Natural killer cell (primary cell): ENCODE results near the gene APBA2. TPM values are rescaled to one million over a fixed set of nuclear protein-coding genes. Genes with fewer than 3 reads are reported as not detected.

Experiments used
- ATAC-seq, 3 donors: fragments of 150-1000 bp in 2 of 3; fragments of 200-7000 bp in 1 of 3; cut with Tn5 transposase; 1 replicate in 1 of 3; 2 replicates in 2 of 3; pipeline ENCODE4 v1.10.0; 2021; ENCODE audit warnings: mild to moderate bottlenecking in 2 of 3, moderate library complexity in 2 of 3
- DNase-seq, 2 donors: peaks; one replicate each; pipeline versions ENCODE4 v3.0.0 to v3.0.0-alpha.2; 2013 to 2021; ENCODE audit warnings: mixed read lengths in 1 of 2
- H3K27ac ChIP-seq: one replicate; pipeline ENCODE4 v1.5.1; 2013; ENCODE audit warnings: mild to moderate bottlenecking, low read length
- H3K27me3 ChIP-seq: one replicate; pipeline ENCODE4 v1.6.1; 2013; ENCODE audit warnings: low read length; ENCODE audit not compliant: control insufficient read depth, insufficient read depth
- H3K36me3 ChIP-seq: one replicate; pipeline ENCODE4 v1.6.1; 2013; ENCODE audit warnings: low read length; ENCODE audit not compliant: control insufficient read depth, insufficient read depth
- H3K4me1 ChIP-seq: one replicate; pipeline ENCODE4 v1.6.1; 2013; ENCODE audit warnings: low read length; ENCODE audit not compliant: control insufficient read depth, insufficient read depth
- H3K4me3 ChIP-seq: one replicate; pipeline ENCODE4 v1.5.1; 2013; ENCODE audit warnings: low read length
- H3K9me3 ChIP-seq: one replicate; pipeline ENCODE4 v1.6.1; 2013; ENCODE audit warnings: low read length; ENCODE audit not compliant: control insufficient read depth, insufficient read depth
- H3K27ac Mint-ChIP-seq, 2 donors: one replicate each; pipeline ENCODE4 v1.8.0; 2022; ENCODE audit warnings: mild to moderate bottlenecking in 2 of 2, mixed read lengths in 2 of 2, moderate library complexity in 1 of 2
- H3K27me3 Mint-ChIP-seq, 2 donors: one replicate each; pipeline ENCODE4 v1.8.0; 2022; ENCODE audit warnings: low read depth in 2 of 2, mixed read lengths in 2 of 2
- H3K36me3 Mint-ChIP-seq: one replicate; pipeline ENCODE4 v1.8.0; 2022; ENCODE audit warnings: mixed read lengths
- H3K4me1 Mint-ChIP-seq, 2 donors: one replicate each; pipeline ENCODE4 v1.8.0; 2022; ENCODE audit warnings: mixed read lengths in 2 of 2
- H3K4me3 Mint-ChIP-seq: one replicate; pipeline ENCODE4 v1.8.0; 2022; ENCODE audit warnings: mild to moderate bottlenecking, moderate library complexity, mixed read lengths
- H3K9me3 Mint-ChIP-seq, 2 donors: one replicate each; pipeline ENCODE4 v1.8.0; 2022; ENCODE audit warnings: mixed read lengths in 2 of 2
- CTCF ChIP-seq: fragments of 200-600 bp; IDR thresholded peaks from one replicate; pipeline ENCODE4 v1.8.0; 2022; ENCODE audit warnings: antibody characterized with exemption
- WGBS: methylation state at CpG from one replicate; pipeline ENCODE4 v1.1.7; 2013; ENCODE audit warnings: missing lambda C conversion rate; ENCODE audit not compliant: insufficient coverage; 5-methylcytosine and 5-hydroxymethylcytosine counted together
- intact Hi-C: fragments of 100-400 bp; cut with micrococcal nuclease; formaldehyde crosslinking; loops from one replicate; pipeline ENCODE4 v1.14.2; 2022
- total RNA-seq, 4 donors: library from RNA; stranded (reverse); fragments of 120-200 nt in 1 of 4; gene quantifications; one replicate each; pipeline versions ENCODE4 v1.2.3 to v1.2.4, GENCODE V29; 2013 to 2022

The APBA2 gene
- total RNA-seq, 3 donors from 2014 or later (not counting 1 experiment from before 2014, with no cell fraction given), result 96.4 to 119 (median 97.9) TPM

GRCh38 chr15:29134239-29134638, 248.5 kb downstream of the APBA2 start:
- H3K36me3 Mint-ChIP-seq, result no peaks in the 10 kb centered on the region
- no peak overlapping the region for H3K4me3 Mint-ChIP-seq
- Histone ChIP-seq H3K27ac (no peak overlapping the region), H3K4me1 (no peaks in the 10 kb centered on the region), H3K27me3 (no peaks in the 10 kb centered on the region), H3K9me3 (no peaks in the 10 kb centered on the region), H3K36me3 (no peaks in the 10 kb centered on the region), H3K4me3 (no peak overlapping the region)
- H3K27ac Mint-ChIP-seq, result no peak overlapping the region
- no peaks in the 10 kb centered on the region for H3K9me3 Mint-ChIP-seq
- intact Hi-C loops, result no loop called here
- ATAC-seq (peak in 1 of 3 donors; percentile 19), DNase-seq (no peak)
- WGBS, result 88% methylated on average over 6 of the region's 6 CpGs
- no peak for TF ChIP-seq CTCF
- H3K4me1 Mint-ChIP-seq, result peaks cover 0 to 8% of the 10 kb centered on the region in 2 donors
- peaks cover 0 to 14% of the 10 kb centered on the region in 2 donors for H3K27me3 Mint-ChIP-seq

- intact Hi-C loops, result no loop called here
- no peak for TF ChIP-seq CTCF
- no peaks in the 10 kb centered on the region for H3K27me3 ChIP-seq
- no peak for DNase-seq
- no peak for ATAC-seq
- H3K4me1 Mint-ChIP-seq, result peaks cover 5 to 11% of the 10 kb centered on the region in 2 donors
- no peaks in the 10 kb centered on the region for H3K36me3 ChIP-seq
- H3K27ac ChIP-seq, result no peak overlapping the region
- no peak overlapping the region for H3K4me3 Mint-ChIP-seq
- 87% methylated on average over 14 of the region's 14 CpGs for WGBS
- H3K27ac Mint-ChIP-seq, result no peak overlapping the region
- H3K4me1 ChIP-seq, result peaks cover 5% of the 10 kb centered on the region
- H3K27me3 Mint-ChIP-seq, result peaks cover 0 to 16% of the 10 kb centered on the region in 2 donors
- H3K9me3 ChIP-seq, result no peaks in the 10 kb centered on the region
- no peak overlapping the region for H3K4me3 ChIP-seq
- no peaks in the 10 kb centered on the region for H3K36me3 Mint-ChIP-seq
- H3K9me3 Mint-ChIP-seq, result no peaks in the 10 kb centered on the region
These were observed 249.0 kb downstream of the APBA2 start for GRCh38 chr15:29134641-29135308.

GRCh38 chr15:29135309-29135657, 249.5 kb downstream of the APBA2 start:
- ATAC-seq, result no peak

More at GRCh38 chr15:29135309-29135657, 249.5 kb downstream of the APBA2 start:
- H3K36me3 ChIP-seq, result no peaks in the 10 kb centered on the region
- Mint-ChIP-seq H3K27me3 (peaks cover 0 to 21% of the 10 kb centered on the region in 2 donors), H3K36me3 (no peaks in the 10 kb centered on the region), H3K4me3 (no peak overlapping the region), H3K4me1 (peaks cover 10 to 16% of the 10 kb centered on the region in 2 donors), H3K27ac (no peak overlapping the region), H3K9me3 (no peaks in the 10 kb centered on the region)
- peaks cover 8% of the 10 kb centered on the region for H3K4me1 ChIP-seq
- H3K27me3 ChIP-seq, result no peaks in the 10 kb centered on the region
- intact Hi-C loops, result no loop called here
- no peak overlapping the region for H3K27ac ChIP-seq
- DNase-seq, result no peak
- H3K4me3 ChIP-seq, result no peak overlapping the region
- 88% methylated on average over 6 of the region's 6 CpGs for WGBS
- no peaks in the 10 kb centered on the region for H3K9me3 ChIP-seq
- TF ChIP-seq CTCF, result no peak
